Activated CD8-positive, alpha-beta memory T cell treated with anti-CD3 and anti-CD28 coated beads, Interleukin-2, amount 50 U/mL, for 4 hours (primary cell): ENCODE data around the gene MEGF11.

ENCODE experiments used
- DNase-seq: peaks from one replicate; pipeline ENCODE4 v3.0.0-alpha.2; 2020

Gene MEGF11

DNA sequence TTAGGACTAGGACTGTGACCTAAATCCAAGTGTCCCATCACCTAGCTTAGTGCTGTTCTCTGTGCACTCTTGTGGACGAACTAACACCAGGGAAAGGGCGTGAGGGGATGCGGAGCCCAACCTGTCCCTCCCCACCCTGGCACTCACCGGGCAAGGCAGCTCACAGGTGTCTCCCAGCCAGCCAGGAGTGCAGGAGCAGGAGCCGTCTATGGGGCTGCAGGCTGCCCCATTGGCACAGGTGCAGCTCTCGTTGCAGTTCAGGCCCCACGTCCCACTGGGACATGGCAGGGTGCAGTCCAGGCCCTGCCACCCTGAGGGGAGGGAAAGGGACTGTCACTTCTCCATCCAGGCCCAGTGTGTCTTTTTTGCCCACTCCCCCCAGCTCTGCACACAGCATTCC, 324.0 kb downstream of the MEGF11 start:
- DNase-seq: no peak

DNA sequence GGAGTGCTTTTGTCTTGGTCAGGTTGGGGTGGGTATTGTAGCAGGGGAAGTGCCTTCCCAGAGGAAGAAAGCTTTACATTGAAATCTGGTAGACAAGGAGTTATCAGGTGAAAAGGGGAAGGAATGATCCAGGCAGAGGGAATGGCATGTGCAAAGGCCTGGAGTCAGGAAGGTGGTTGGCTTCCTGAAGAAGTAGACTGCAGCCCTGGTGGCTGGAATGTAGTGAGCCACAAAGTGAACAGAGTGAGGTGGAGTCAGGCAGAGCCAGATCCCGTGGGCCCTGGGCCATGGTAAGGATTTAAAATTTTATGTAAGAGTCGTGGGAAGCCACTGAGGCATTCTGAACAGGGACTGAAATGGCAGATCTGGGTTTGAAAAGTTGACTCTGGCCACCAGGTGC, 326.0 kb downstream of the MEGF11 start:
- DNase-seq: no peak

DNA sequence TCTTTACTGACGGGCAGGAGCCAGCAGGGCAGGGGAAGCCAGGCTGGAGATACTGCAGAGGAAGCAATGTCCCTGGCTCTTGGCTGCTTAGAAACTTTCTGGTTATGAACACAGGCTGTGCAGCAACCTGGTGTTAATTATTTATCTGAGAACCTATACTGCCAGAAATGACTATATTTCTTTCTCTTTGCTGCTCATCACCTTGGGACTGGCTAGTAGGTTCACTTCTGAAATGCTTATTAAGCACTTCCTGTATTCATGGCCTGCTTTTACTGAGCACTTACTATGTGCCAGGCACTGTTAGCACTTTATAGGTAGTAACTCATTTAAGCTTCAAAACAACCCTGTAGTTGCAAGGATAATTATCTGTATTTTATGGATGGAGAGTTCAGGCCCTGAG, 326.7 kb downstream of the MEGF11 start:
- DNase-seq: no peak

DNA sequence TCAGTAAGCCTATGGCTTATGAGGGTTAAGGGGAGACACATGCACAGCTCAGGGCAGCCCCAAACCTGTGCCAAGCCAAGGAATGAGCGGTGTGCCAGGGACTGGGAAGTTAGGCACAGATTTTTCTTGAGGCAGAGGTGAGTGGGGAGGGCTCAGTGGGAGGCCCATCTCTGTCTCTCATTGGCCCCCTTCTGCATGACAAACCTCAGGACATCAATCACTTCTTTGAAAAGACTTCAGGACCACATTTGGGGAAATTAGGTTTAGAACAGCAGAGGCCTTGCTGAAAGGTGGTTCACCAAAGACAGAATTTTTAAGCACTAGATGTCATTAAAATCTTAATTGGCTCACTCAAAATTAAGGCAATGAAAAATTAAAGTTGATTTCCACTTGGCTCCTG, 327.1 kb downstream of the MEGF11 start:
- DNase-seq: no peak

DNA sequence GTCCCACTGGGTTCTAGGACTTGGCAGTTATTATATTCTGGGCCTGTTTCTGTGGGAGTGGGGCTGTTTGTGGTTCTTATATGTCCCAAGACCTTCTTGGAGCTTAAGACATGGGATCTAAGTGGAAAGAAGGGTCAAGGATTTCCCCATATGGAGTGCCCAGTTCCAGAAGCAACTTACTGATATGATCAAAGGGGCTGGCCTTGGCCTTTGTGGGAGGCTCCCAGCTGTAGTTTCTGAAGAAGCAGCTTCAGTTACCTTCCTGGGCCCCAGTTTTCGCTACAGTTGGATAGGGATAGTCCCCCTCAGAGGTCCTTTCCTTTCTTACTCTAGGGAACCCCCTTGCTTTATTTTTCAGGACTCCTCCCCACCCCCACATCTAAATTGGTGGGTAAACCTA, 328.2 kb downstream of the MEGF11 start:
- no peak for DNase-seq

DNA sequence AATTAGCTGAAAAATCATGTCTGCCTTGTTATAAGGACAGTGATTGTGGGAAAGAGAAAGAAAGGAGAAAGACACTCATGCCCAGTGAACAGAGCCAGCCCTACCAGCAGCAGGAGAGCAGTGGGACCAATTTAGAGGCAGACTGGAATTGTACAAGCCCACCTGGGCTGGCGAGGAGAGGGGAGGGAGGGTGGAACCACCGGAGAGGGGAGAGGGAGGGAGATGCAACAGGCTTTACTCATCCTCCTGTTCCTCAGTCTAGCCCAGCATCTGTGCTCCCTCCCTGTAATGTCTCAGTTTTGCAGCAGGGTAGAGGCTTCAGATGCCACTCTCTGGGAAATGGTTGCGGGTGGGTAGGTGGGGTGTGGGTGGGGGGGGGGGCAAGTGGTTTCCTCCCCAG, 329.5 kb downstream of the MEGF11 start:
- DNase-seq: no peak

DNA sequence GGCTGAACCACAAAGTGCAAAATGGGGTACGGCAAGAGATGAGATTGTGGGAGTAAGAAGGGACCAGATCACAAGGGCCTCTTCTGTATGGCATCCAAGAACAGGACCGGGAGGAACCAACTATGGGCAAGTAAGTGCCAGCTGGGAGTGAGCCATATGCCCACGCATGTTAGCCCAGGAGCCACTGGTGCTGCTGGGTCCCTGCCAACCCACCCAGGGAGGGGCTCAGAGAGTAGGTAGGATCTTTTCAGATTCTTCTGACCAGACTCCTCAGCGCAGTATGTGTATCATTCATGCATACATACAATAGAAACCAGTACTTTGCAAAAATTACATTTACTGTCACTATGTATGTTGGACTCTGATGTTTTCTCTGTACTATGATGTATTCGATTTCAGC, 330.3 kb downstream of the MEGF11 start:
- DNase-seq: no peak

DNA sequence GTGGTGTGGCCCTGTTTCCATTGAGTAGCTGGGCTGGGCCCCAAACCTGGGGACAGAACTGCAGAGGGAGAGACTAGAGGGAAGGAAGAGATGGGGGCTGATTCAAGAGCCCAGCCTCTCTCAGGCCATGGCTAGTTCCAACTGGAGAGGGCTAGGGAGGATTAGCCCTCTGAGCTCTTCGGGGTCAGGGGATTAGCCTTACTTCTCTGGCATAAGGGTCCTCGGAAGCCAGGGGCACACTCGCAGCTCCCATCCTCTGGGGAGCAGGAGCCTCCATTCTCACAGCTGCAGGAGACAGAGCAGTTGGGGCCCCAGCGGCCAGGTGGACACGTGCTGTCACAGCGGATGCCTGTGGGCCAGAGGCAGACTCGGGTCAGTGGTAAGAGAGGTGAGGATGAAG, 330.9 kb downstream of the MEGF11 start:
- no peak for DNase-seq

DNA sequence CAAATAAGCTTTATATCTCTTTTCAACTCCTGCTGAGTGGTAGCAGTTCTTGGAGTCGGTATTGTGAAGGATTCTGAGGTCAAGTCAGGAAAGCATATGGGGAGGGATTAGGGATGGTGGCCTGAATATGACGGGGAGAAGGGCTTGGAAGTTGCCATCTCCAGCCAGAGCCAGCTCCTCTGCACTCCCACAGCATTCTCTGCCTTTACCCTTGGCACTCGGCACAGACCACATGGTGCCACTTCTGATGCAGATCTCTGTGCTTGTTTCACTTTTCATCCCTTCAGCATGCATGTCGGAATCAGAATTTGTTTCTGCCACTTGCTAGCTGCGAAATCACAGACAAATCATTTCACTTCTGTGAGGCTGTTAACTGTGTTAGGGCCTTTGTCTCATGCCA, 331.8 kb downstream of the MEGF11 start:
- DNase-seq: no peak

DNA sequence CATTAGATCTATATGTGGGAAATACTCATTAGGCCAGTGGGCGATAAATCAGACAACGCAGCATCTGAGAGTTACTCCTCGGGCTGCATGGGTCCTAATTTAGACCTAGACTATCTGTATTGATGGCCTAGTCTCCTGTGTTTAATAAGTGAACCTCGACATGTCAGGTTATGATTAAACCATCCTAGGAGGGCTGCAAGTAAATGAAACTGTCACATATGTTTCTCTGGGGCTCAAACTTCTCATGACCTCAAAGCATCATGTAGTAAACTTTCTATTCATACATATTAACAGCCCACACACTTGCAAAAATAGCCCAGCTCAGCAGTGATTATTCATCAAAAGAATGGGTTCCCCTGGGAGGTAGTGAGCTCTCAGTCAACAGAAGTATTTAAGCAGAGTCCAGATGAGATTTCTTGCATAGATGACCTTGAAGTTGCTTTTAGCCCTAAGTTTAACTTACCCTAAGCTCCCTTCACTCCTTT, 332.7 kb downstream of the MEGF11 start:
- DNase-seq: no peak

DNA sequence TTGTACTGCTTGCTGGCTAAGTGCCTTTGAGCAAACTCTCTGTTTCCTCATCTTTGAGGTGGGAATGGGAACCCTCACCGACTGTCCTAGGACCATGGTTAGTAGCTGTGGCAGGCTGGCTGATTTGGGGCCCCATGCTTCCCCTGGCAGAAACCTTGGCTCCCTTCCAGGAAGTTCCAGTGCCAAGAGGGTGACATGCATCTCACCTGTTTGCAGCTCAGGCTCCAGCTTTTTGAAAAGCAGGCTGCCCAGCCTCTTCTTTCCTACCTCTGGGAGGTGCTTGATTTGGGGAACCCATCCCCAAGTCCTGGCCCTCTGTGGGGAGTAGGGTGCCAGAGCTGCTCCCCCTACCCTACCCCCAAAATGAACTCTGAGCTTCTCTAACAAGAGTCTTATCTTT, 333.4 kb downstream of the MEGF11 start:
- no peak for DNase-seq

DNA sequence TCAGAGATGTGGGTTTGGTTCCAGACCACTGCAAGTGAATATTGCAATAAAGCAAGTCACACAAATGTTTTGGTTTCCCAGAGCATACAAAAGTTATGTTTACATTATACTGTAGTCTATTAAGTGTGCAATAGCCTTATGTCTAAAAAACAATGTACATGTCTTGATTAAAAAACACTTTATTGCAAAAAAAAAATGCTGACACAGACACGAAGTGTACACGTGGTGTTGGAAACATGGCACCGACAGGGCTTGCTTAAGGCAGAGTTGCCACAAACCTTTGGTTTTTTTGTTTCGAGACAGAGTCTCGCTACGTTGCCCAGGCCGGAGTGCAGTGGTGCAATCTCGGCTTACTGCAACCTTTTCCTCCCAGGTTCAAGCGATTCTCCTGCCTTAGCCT, 334.2 kb downstream of the MEGF11 start:
- no peak for DNase-seq

DNA sequence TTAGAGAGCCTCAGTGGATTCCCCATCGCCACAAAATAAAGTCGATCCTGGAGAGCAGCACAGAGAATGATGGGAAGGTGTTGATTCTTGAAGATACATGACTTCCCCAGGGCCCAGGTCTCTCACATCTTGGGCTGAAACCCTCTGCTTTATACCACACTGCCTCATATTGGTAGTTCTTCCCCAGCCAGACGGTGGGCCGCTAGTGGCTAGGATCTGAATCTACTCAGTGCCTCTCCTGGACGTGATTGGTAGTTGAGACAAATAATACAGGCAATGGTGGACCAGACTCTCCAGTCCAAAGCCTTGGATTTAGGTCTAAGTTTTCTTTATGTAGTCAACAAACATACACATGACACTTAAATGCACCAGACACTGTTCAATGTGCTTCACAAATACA, 334.6 kb downstream of the MEGF11 start:
- DNase-seq: no peak

DNA sequence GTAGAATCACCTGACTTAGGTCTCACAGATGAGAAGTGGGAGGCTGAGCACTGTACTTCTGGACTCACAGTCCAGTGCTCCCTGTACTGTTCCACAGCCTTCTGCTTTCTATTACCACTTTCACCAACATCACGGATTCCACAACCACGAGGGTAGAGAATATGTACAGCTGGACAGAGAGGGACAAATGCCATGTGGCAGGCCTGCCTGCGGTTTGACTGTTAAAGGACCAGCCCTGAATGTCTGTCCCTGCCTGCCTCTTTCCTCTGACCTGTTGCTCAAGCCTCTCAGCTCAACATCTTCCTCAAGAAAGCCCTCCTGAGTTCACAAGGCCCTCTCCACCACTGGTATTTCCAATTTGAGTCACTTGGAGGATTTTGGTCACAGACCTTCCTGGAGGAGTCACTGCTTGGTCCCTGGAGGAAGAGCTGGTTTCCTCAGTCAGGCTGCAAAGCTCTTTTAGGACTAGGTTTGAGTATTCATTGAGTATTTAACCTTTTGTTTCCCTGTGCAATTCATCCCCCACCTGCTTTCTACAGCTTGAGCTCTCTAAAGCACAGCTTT, 335.1 kb downstream of the MEGF11 start:
- DNase-seq: no peak

DNA sequence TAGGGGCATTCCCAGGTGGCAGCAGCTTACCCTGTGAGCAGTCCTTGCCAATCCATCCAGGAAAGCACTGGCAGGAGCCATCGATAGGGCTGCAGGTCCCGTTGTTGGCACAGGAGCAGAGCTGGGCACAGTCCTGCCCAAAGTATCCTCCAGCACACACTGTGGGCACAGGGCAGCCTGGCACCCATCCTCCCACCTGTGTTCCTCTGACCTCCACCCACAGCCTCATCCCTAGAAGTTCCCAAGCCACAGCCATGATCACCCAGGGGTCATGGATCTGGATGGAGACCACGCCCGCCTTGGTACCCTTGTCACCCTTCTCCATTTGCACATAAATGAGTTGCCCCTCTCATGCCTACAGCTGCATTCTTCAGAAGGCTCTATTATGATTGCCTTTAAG, 335.6 kb downstream of the MEGF11 start:
- no peak for DNase-seq

DNA sequence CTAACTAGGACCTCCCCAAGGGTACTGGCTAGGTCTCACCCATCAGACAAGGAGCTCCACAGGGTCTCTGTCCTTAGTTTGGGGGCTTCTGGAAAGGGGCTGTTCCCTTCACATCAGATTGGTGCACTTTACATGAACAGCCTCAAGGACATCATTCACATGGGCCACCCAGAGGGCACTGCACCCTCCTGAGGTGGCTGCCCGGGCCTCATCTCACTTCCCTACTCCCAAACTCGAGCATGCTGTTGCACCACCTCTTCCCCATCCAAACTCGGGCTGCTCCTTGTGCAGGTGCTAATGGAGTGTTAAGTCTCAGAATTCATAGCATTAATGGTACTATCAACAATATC, 336.2 kb downstream of the MEGF11 start:
- no peak for DNase-seq

DNA sequence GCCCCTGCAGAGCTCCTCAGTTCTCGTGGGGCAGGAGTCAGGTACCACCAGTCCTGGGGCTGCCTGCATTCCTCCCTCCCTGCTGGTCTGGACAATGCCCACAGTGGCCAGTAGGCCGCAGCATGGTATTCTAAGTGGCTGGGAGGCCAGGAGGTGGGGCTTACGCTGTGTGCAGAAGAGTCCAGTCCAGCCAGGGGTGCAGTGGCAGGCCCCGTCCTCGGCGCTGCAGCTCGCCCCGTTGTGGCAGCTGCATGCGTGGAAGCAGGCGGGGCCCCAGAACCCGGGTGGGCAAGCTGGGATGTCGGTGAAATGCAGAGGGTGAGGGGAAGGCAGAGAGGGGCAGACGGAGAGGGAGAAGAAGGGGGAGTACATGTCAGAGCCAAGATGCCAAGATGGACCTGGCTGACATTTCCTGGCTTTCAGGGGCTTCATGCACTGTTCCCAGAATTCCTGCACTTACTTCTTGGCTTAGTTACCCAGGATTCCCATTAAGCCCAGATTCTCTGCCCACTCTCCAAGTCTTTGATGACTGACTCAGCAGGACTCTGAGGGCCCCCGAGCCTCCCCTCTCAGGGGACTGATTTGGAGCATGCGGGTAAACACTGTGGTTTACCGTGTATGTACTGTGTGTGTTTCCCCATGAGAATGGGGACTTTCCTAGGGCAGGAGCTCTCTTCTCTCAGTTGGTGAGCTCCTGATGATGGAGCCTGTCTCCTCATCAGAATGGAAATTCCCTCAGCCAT, 336.7 kb downstream of the MEGF11 start:
- no peak for DNase-seq

DNA sequence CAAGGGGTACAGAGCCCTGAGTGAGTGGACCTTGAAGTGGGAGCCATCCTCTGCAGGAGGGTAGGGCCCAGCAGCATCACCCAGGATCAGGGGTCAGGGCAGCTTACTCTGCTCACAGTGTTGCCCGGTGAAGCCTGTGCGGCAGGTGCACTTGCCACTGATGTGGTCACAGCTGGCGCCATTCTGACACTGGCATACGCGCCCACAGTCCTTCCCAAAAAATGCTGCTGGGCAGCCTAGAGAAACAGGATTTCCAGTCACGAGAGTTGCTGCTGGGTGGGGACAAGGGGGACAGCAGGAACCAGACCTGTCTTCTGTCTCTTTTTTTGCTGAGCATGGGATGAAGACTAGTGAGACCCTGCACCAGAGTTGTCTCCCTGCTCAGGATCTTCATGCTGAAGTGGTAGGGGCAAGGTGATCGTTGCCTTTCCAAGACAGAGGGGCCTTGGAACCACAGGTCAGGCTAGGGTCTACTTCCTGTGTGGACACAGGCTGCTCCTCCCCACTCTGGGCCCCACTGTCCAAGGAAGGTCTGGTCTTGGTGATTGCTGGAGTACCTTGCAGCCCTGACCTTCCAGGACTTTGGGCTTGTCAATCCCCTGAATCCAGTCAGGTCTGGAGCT, 337.4 kb downstream of the MEGF11 start:
- DNase-seq: no peak

DNA sequence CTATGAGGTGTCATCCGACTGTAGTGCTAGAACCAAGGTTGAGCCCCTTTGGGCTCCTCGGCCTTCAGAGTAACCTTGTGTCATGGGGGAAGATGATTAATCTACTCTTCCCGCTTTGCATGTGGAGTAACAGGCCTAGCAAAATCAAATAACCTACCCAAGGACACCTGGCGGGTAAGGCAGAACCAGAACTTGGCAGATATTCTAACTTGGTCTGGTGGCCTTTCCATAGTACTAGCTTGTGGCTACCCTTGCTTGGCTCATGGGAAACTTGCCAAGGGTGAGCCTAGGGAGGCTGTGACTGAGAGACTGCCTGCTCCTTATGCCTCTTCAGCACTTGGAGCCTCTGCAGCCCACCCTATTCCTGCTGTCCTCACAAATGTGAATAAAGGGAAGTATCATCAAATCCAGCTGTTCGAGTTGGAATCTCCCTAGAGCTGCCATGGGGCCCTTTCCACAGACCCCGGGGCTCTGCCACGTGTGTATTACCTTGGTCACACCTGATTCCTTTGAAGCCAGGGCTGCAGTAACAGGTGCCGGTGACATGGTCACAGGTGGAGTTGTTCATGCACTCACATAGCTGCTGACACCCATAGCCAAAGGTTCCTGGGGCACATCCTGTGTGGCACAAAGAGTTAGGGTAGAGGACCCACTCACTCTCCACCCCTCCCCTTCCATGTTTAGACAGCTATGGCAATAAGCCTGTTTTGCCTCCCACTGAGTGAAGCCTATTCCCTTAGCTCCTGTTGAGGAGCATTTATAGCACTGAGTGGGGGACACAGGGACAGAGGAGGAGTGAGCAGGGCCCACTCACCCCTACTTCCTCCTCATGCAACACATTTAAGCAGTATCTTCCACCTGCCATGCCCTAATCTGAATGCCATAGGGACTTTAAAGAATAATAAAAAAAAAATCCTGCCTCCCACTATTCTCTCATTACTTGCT, 338.3 kb downstream of the MEGF11 start:
- no peak for DNase-seq

DNA sequence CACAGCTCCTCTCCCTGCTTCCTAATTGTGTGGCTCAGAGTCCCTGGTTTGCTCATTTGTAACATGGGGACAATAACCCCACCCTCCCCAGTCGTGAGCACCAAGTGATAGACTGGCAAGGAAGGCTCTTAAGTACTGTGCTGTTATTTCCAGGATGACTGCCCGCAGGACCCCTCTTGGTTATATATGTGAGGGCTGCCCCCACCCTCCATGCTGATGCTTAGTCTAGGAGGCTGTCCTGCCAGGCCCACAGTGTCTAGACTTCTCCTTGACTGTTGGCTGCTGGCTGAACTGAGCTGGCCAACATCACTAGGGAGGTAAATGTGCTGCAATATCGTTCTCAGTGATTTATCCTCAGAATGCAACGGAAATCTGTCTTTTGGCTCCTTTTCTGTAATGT, 339.2 kb downstream of the MEGF11 start:
- no peak for DNase-seq

DNA sequence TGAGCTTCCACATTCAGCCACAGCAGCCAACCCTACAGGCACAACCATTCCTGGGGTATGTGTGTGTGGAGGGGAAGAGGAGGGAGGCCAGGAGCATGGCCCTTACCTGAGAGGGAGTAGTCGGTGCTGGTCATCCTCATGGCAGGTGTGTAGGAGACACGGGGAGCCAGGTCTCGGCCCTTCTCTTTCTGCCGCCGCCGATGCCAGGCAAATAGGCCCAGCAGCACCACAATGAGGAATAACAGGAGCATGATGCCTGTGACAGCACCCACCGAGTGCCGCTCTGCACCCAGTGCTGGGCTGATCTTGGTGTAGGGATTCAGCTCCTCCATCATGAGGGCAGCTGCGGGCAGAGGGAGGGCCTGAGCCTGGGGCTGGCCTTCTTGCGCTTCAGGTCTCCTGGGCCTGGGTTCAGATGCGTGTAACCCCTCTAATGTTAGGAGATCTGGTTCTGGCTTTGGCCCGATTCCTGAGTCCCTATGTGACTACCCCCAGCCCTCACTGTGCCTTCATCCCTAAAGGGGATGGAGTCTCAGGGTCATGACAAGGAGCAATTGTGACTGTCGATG, 339.8 kb downstream of the MEGF11 start:
- DNase-seq: no peak

DNA sequence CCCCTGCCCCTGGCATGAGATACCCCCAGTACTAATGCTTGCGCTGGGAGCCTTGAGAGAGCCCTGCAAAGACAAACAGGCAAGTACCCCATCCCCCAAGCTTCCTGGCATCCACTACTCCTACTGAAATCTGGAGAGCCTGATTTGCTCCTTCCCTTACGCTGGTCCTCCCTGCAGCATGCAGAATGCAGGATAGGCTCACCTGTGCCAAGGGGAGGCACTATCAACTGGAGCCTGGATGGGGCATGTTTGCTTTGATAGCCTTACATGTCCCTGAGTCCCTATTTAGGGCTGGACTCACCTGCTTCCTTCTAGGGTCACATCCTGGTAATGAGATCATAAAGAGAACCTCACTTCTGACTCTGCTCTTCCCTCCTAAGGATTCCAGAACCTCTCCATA, 341.3 kb downstream of the MEGF11 start:
- no peak for DNase-seq

DNA sequence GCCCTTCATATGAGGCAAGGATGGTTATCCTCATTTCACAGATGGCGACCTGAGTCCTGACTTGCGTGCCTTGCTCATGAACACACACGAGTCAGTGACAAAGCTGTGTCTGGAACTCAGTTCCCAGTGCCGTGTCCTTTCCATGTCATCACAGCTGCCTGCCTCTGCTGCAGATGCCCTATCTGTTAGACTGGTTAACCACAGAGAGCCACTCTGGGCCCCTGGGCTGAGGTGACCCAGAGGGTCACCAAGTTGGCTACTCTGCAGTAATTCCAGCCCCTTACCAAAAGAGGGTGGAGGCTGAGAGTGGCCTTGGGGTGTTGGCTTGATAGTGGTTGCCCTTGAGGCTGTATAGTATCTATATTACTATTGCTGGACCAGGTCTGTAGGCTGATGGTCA, 343.2 kb downstream of the MEGF11 start:
- DNase-seq: no peak
